Measurements from ENCODE around the gene MAN1C1.
"Not testable (repeated sequence)": the region's sequence is repeated elsewhere in the genome, so short reads cannot be mapped to it uniquely, and the experiment has no call there.

GRCh38 chr1:25588224-25588623 is 28.4 kb upstream of the MAN1C1 start:
- TF ChIP-seq, protein P1, sequence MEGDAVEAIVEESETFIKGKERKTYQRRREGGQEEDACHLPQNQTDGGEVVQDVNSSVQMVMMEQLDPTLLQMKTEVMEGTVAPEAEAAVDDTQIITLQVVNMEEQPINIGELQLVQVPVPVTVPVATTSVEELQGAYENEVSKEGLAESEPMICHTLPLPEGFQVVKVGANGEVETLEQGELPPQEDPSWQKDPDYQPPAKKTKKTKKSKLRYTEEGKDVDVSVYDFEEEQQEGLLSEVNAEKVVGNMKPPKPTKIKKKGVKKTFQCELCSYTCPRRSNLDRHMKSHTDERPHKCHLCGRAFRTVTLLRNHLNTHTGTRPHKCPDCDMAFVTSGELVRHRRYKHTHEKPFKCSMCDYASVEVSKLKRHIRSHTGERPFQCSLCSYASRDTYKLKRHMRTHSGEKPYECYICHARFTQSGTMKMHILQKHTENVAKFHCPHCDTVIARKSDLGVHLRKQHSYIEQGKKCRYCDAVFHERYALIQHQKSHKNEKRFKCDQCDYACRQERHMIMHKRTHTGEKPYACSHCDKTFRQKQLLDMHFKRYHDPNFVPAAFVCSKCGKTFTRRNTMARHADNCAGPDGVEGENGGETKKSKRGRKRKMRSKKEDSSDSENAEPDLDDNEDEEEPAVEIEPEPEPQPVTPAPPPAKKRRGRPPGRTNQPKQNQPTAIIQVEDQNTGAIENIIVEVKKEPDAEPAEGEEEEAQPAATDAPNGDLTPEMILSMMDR (IDR thresholded peaks at IDR 0.05; ENCODE audit: extremely low read depth in 1 of 2, insufficient read depth in 1 of 2, low read depth in 1 of 2, low read length in 2 of 2) = not testable (repeated sequence)
- not testable (repeated sequence) for TF ChIP-seq JUN (IDR thresholded peaks at IDR 0.05; ENCODE audit: borderline replicate concordance, insufficient read depth, insufficient read length, low read depth); POLR2AphosphoS5 (IDR thresholded peaks at IDR 0.05; ENCODE audit: insufficient read depth, low read depth, low read length); EZH2 (IDR thresholded peaks at IDR 0.05; ENCODE audit: borderline replicate concordance, low read depth, low read length, severe bottlenecking); POLR2A (IDR thresholded peaks at IDR 0.05; ENCODE audit: low read depth, low read length); FOS (IDR thresholded peaks at IDR 0.05; ENCODE audit: borderline replicate concordance, insufficient read depth, low read length); MAX (IDR thresholded peaks at IDR 0.05; ENCODE audit: insufficient read depth, insufficient read length); MYC (IDR thresholded peaks at IDR 0.05; ENCODE audit: low read depth, low read length)

Data from endothelial cell of umbilical vein (primary cell).